ENCODE measurements around the gene RELN. TPM values are rescaled to one million over a fixed set of nuclear protein-coding genes. Genes with fewer than 3 reads are reported as not detected.

RELN gene
- total RNA-seq, 1 donor from 2014 or later, result 31.9 TPM

DNA sequence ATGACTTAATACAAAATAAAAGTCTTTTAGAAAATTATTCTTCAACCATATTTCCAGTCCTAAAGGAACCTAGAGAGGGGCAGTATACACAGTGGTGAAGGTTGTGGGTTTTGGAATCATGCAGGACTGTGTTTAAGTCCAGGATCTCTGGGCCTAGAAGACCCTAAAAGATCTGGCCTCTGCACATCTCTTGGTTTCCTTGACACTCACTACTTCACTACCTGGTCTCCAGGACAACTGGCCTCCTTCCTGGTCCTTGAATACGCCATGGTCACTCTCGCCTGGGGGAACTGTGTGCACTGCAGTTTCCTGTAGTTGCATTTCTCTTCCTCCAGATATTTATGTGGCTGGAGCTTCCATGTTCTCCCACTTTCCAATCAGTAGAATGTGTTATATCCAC is 360.7 kb downstream of the RELN start:
- no peak for DNase-seq

DNA sequence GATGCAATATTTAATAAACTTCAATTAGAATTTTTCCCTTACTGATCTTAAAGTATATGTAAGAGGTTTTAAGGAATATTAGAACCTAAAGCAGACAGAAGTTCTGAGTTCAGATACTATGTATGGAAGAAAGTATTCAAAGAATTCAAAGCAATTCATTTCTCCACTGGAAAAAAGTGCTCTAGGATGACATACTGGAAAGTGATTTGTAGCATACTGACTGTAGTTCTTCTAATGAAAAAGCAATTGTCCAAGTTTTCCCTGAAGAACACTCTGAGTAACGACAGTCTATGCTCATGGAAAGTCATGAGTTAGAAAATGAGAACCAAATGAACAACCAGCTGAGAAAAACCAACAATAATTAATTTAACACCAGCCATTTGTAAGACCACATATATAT is 362.7 kb downstream of the RELN start:
- DNase-seq, result no peak

DNA sequence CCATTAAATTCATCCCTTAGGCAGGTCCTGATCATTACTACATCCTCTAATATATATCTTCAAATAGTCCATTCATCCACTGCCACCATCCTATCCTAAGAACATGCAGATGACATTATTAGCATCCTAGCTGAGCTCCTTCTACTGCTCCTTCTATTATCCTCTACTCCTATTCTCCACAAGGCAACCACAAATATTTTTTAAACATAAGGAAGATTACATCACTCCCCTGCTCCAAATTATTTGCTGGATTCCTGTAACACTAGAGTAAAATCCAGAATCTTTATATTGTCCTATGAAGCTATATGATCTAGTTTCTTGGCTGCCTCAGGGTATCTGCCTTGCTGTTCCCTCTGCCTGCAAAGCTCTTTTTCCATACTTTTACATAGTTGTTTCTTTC is 367.2 kb downstream of the RELN start:
- no peak for DNase-seq

DNA sequence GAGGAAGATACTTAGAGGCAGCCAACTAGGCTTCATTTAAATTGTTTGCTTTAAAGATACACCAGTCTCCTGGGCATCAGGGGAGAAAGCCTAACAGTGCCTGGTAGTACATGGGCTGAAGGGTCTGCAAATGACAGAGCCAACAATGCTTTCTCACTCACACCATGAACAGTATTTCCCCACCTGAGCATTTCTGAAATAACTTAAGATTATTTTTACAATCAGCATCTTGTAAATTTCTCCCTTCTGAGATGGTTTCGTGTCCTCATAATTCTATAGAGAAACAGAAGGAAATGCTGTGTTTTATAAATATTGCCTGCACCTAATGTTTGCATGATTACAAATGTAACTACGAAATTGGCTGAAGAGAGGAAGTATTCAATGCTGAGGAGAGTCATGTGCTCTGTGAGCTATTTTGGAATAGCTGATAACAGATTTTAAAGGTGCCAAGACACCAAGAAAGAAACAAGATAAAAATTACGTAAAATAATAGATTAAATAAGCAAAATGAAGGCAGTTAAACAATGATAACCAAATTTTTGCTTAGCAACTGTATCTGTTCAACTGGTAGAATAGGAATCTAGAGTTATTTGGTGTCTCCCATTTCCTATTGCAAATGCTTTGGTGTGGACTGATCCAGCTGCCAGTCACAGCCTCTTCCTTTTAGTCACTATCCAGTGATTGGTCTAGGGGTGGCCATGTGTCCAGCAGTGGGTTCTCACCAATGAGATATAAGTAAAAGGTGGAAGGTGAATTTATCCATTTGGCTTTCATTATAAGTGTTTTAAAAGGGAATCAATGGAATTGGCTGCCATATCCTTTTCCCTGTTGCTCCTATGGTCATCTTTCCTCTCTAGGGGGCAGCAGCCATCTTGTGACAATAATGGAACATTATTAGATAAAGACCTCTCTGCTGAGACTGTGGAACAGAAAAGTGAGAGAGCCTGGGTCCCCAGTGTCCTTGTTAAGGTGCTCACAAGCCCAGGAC is 375.5 kb downstream of the RELN start:
- DNase-seq, result no peak

DNA sequence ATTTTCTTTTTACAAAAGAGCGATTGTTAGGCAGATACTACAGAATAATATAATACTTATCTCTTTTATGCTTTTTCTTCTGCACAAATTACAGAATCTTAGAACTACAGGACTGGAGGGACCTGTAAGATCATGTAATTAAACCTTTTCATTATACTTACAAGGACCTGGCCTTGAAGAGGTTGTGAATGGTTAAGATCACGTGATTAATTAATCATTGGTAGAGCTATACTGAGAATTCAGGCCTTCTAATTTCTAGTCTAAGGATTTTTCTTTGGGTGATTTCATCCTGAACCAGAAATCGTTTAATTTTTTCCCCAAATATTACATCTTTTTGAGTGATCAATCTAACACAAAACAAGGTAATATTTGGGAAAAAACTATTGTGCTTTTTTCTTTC is 379.7 kb downstream of the RELN start:
- no peak for DNase-seq

DNA sequence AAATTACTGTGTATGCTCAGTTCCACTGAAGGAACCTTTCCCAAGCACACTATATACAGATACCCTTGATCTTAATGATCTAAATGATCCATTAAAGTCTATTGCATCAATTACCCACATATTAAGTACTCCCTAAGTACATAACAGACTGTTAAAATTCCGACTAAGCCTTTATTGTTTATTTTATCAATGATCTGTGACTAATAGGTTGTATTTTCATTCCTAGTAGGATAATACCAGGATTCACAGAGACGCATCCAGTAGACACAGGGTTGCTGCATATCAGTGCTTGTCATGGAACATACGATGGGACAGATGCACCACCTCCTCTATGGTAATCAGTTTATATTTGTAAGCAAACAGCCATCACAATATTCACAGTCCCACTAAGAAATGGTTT is 383.8 kb downstream of the RELN start:
- no peak for DNase-seq

DNA sequence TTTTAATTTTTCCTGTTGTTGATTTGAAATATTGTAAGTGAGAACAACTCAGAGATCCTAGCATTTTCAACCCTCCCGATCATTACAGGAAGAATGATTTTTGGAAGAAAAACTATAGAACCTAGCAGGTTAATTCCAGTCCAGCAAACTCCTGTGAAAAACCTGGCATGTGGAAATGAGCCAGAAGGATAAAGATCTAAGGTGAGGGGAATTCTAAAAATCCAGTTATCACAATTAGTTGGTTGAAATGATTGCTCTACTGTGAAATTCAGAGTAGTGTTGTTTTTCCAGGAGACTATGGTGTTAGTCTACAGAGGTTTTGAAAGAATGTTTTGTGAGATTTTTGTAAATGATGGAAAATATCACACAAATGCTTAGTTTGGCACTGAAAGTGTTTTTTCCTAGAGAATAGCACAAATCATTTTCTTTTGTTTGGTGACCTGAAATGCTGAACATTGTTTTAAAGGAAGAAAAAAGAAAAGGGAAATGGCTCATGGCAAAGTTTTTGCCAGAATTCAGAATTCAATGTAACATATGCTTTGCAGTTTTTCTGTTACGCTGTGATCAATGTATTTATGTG is 391.0 kb downstream of the RELN start:
- no peak for DNase-seq

DNA sequence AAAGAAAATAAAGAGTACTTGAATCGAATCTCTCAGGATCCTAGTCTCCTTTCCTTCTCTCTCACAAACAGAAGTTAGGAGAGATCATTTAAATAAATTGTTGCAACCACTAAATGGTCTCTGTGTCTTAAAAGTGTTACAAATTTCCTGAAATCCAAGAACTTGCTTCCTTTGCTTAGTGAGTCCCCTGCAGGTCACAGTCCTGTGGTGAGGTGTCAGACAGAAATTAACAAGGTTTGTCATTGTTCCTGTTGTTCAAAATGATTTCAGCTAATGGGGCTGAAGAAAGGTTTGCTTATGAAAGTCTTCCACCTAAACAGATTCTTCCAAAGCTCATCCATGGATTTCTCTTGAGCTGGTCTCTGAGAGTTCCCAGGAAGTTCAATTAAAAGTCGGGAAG is 391.9 kb downstream of the RELN start:
- DNase-seq, result no peak

DNA sequence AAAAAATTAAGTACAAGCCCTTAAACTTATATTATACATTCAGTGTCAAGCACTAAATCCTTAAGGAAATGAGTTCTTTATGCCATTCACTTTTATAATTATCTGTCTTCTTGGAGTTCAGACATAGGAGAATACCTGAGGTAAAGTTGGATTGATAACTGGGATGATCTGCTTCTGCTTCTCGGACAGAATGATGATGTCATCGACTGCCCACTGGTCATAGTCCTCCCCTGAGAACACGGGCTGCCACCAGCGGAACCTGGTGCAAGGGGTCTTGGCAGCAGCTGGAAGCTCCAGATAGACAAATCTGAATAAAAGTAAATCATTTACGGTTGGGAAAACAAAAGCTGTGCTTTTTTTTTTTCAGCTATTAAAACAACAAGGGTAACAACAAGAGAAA is 395.3 kb downstream of the RELN start:
- no peak for DNase-seq

DNA sequence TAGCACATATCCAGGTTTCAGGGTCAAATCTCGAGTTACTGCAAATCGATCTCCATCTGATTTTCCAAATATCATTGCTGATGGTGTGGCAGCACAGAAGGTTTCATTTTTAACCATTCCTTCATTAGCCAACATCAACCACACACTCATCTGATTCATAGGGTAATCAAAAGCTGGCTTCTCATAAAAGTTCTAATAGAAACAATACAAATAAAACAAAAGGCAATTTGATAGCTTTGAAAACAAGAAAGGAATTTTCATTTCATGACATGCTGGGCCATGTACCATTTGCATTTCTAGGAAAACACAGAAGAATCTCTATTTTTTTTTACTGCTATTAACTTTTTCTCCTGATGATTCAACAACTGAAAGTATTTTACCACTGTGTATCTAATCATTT is 395.8 kb downstream of the RELN start:
- DNase-seq, result no peak

DNA sequence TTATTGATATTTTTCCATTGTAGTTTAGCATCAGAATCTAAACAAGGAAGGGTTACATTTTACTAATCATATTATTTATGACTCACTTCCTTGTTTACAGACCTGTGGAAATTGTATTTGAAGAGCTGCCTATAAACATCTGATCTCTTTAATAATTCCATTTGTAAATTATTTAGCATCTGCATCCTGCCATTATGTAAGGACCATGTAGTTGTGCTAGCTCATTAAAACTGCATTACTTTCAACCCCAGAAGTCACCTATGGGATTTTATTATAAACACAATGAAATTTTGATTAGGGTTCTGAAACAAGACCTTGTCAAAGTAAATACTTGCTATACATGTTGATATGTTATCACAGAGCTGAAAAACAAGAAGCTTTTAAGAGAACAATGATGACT is 396.6 kb downstream of the RELN start:
- no peak for DNase-seq

DNA sequence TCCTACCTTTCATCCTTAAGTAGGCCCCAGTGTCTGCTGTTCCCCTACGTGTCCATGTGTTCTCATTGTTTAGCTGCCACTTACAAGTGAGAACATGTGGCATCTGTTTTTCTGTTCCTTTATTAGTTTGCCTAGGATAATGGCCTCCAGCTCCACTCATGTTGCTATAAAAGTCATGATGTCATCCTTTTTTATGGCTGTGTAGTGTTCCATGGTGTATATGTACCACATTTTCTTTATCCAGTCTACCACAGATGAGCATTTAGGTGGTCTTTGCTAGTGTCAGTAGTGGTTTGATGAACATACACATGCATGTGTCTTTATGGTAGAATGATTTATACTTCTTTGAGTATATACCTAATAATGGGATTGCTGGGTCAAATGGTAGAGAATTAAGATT is 397.3 kb downstream of the RELN start:
- DNase-seq, result no peak

DNA sequence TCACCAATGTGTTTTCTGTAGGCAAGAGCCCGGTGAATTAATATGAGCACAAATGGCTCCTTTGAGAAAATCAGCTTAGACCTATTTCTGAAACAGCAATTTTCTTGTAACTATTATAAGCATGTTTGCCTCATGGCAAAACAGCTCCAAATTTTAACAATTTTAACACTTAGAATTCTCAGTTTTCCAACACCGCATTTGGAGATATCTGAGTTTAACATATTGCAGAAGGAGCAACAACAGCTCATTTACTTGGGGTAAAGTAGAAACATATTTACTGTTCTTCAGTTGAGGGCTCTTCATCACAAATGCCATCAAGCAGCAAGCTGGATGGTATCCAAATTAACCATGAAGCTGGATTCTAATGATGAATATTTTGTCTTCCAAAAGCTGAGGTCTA is 409.4 kb downstream of the RELN start:
- no peak for DNase-seq

DNA sequence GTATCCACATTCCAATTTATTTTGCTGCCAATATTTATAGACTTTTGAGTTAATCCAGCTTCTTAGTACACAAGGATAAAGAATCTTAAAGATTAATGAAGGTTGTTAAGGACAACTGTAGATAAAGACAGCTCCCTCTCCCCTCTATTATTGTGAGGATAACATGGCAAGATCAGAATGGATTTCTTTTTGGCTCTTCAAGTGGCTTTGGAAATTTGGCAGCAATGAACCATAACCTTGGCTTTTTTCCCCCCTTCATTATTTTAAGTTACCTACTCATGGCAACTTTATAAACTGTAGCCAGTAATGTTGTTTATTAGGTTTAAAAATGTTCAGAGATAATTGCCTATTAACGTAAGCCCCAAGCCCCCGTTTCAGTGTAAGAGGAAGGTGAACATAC is 412.4 kb downstream of the RELN start:
- DNase-seq, result no peak

DNA sequence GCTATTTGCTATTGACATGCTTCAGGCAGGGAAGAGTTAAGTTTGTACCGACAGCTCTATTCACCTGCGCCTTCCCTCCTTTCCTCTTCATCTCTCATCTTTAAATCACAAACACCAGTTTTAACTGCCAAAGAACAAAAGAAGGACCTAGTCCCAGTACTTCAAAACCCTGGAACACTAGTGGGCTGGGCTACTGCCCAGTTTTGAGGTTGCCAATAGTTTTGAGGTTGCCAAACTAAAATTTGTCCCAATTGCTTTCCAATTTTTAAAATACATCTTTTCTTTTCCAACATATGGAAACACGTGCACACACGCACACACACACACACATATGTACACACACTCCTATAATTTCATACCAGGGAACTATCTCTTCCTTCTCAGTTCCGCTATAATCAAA is 412.8 kb downstream of the RELN start:
- no peak for DNase-seq

DNA sequence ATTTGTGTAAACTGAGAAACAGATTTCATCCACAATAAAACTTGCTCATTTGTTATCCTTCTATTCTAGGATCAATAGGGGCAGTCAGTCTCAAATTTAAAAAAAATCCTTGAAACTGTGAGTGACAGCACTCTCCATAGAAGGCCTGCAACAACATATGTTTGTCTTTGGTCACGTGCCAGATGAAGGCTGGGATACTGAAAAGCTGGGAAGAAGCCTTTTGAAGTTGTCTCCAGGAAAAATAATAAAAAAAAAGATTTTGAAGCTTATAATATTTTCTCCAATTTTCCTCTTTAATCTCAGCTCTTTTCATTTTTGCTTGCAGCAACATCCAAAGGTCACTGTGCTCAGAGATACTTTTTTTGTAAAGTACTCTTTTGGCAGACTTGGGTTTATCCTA is 414.9 kb downstream of the RELN start:
- peak; percentile 22 for DNase-seq

DNA sequence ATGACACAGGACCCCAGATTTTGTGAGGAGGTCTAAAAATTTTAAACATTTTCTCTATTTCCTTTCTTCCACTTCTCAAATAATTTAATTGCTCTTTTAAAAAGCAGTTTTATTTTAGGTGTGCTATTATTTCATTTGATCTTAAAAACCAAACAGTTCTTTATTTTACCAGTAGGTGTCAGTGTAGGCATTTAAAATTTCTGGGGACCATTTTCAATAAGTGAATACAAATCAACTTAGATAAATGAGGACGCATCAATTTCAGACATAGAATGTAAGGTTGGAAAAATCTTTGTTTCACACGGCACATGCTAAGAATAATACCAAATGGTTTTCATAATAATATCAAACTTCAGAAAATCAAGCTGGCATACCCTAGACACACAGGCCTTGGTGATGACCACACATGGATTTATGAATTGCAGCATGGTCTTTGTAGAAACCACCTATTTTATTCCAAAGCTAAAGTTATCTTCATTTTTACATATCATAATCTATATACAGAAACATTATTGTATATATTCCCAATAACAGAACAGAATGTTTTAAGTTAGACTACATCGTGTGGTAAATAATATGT is 415.9 kb downstream of the RELN start:
- peak; percentile 56 for DNase-seq

DNA sequence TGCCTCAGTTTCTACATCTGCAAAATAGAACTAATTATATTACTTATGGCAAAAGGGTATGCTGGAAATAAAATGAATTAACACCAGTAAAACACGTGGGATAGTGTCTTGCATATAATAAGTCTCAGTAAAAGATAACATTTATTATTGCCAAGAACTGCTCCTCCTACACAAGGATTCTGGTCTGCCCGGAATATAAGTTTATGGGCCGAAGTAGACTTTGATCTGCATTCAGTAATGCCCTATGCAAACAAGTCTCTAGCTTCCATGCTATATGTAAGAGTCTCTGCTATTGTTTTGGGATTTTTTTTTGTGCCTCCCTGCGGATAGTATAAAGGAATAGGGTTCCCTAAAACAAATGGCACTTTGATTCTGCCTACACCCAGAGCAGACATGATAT is 417.9 kb downstream of the RELN start:
- no peak for DNase-seq

DNA sequence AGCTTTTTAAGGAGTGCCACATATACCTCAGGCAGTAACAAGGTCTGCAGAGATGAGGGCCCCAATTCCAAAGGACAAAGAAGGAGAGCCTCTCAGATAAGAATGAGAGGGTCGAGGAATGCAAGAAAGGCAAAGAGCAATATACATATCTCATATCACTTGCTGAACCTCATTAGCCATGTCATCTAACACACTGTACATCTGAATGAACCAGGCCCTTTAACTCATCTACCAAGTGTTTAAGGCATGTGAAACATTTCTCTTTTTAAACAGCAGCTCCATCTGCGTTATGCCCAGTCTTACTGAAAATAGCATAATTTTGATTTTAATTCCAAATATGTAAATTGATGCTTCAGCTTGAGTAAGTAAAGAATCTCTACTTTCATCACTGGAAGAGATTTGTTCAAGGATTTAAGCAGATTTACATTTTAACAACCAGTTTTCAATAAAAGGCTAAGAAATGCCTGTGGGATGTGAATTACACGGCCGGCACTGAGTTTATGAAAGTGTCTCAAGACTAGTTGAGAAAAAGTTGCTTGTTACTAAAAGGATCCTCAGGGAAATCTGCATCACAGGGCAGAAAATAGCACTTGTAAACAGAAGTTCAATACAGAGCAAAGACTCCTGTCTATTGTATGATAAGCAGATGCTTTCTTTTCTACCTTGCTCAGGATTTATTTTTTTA is 419.7 kb downstream of the RELN start:
- DNase-seq, result no peak

DNA sequence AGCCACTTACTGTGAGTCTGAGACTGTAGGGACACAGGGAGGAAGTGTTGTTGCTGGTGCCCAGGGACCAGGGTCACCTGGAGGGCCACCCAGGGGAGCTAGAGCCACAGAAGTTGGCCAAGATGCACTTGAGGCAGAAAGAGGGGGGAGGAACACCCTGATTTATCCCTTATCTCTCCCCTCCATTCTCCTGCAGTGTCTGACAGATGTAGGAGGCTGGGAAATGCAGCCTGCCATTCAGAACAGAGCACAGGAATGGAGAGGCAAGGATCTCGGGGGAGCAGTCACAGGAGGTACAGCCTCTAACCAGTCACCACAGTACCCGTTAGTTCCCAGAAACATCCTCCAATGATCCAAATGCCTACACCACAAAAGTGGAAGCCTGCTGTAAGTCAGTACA is 425.0 kb downstream of the RELN start:
- DNase-seq, result no peak

DNA sequence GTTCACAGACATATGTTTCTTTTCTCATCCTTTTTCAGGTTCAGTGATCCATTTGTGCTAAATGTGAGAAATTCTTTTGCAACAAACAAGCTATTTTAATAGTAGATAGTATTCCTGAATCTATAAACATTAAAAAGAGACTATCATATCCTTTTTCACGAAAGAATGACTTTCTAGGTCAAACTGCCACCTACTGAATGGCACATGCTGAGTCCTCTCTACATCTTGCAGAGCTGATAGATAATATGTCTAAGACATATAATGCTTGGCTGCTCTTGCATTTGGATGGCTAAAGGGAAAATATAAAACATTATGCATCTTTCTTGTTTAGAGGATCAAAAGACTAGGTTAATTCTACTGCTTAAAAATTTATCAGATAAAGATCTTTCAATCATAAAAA is 429.3 kb downstream of the RELN start:
- DNase-seq, result no peak

DNA sequence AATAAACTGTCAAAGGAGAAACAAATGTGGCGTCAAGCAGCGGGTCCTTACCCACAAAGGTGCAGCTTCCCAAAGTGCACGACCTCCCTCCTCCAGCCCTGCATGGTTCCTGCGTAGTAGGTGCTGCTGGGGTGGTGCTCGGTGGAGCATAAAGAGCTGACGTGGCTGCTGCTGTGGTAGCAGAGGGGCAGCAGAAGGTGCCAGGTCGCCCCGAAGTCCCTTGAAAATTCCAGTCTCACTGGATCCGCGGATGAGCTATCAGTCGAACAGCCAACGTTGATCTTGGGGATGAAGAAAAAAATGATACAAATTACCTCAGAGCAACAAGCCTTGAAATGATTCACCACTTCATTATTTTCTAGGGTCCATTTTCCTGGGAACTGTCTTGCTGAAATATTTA is 438.4 kb downstream of the RELN start:
- no peak for DNase-seq

DNA sequence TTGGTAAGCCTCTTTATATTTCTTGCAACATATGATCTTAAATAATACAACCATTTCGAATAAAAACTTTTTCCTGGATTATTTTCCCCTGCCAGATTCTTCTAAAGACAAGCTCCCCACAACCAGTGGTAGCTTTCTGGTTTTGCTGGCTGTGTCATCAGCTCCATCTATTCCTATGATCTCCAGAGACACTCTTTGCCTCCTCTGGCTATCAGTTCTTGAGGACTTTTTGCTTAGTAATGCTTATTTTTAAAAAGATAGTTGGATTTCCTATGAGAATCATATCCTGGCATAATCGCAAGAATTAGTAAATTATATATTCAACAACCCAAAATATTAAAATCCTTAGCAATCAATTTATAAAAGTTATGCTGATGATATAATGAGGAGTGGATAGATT is 439.7 kb downstream of the RELN start:
- no peak for DNase-seq
